Measurements from ENCODE around the gene KCNH1. TPM values are rescaled to one million over a fixed set of nuclear protein-coding genes. Genes with fewer than 3 reads are reported as not detected.

The KCNH1 gene
- total and polyA plus RNA-seq, 10 donors = not detected

- no peaks in the 10 kb centered on the region for H3K27me3 ChIP-seq (replicated peaks in 1 of 7)
- no peak for TF ChIP-seq CTCF (IDR thresholded peaks at IDR 0.05 in 8 of 11, conservative IDR thresholded peaks at IDR 0.05 in 3 of 11)
- TF ChIP-seq POLR2AphosphoS5 (IDR thresholded peaks at IDR 0.05) = no peak
- no peak for TF ChIP-seq POLR2A (IDR thresholded peaks at IDR 0.05)
- 86 to 95% (median 88%) methylated on average over 2 of the region's 2 CpGs for WGBS, 5 donors
- H3K4me1 ChIP-seq = no peaks in the 10 kb centered on the region
- H3K9me3 ChIP-seq = no peaks in the 10 kb centered on the region
- H3K27ac ChIP-seq = no peak overlapping the region
- H3K36me3 ChIP-seq = peaks cover 0 to 3% (median 0%) of the 10 kb centered on the region in 6 donors
- no peak overlapping the region for H3K4me3 ChIP-seq
- DNase-seq = no peak
- intact Hi-C loops (cut with DNase I; ENCODE audit: low total_unique reads) = no loop called here
Observed at GRCh38 chr1:210629276-210629675, 504.7 kb downstream of the KCNH1 start.

- intact Hi-C loops (cut with DNase I; ENCODE audit: low total_unique reads) = no loop called here
- TF ChIP-seq POLR2AphosphoS5 (IDR thresholded peaks at IDR 0.05) (no peak), POLR2A (IDR thresholded peaks at IDR 0.05) (no peak), CTCF (IDR thresholded peaks at IDR 0.05 in 8 of 11, conservative IDR thresholded peaks at IDR 0.05 in 3 of 11) (no peak)
- H3K36me3 ChIP-seq = peaks cover 0 to 3% (median 0%) of the 10 kb centered on the region in 6 donors
- H3K27me3 ChIP-seq (replicated peaks in 1 of 7) = no peaks in the 10 kb centered on the region
- DNase-seq = no peak
- H3K4me1 ChIP-seq = no peaks in the 10 kb centered on the region
- H3K27ac ChIP-seq = no peak overlapping the region
- no peaks in the 10 kb centered on the region for H3K9me3 ChIP-seq
- no peak overlapping the region for H3K4me3 ChIP-seq
Observed at GRCh38 chr1:210627755-210628154, 506.2 kb downstream of the KCNH1 start.

Other genes starting within 250 kb of the KCNH1 start
- 10 to 100 TPM; 56.3 to 94.3 (median 75.4) TPM for gene RCOR3, start 125.2 kb upstream of the KCNH1 start, total RNA-seq
- 10 to 100 TPM; 20.9 to 32.6 (median 28.8) TPM for gene RCOR3, start 125.2 kb upstream of the KCNH1 start, polyA plus RNA-seq
- gene TRAF5, start 192.7 kb upstream of the KCNH1 start, total RNA-seq = 10 to 100 TPM; 44.3 to 69.6 (median 53.6) TPM
- 10 to 100 TPM; 34.9 to 59.4 (median 39.3) TPM for gene TRAF5, start 192.7 kb upstream of the KCNH1 start, polyA plus RNA-seq